GM18873 (cell line): ENCODE results near the gene OR2W3.

ENCODE experiments used
- ATAC-seq: cut with Tn5 transposase; IDR thresholded peaks from one replicate; pipeline ENCODE4 v1.9.1; 2021; ENCODE audit warnings: mild to moderate bottlenecking, moderate library complexity, moderate number of reproducible peaks; ENCODE audit not compliant: unreplicated experiment, low FRiP score

OR2W3 gene

DNA sequence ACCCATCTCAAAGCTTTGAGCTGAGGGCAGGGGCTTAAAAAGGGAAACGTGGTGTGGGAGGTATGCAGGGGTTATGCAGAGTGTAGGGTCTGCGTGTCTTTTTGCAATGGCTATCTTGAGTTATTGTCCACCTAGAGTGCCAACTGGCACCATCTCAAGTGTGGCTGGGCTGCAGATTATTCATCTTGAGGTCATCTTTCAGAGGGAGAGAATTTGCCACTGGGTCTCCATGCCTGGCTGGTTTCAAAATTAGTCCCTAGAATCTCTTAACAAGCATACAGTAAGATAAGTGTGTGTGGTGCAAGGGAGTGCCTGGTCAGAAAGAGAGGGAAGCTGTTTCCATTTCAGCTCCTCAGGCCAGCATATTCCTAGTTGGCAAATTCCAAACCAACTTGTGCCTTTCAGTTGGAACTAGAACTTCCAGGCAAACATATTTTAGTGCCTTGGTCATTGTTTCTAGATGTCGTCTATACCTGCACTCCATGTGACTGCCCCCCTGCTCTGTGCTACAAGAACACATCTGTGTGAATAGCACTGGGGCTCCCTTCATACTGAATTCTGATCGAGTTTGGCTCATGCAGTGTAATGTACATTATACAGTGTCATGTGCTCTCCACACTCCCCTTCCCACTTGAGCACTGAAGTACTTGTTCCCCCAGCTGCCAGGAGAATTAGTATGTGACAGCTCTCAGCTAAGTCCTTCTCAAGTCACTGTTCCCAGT is 19.7 kb downstream of the OR2W3 start:
- ATAC-seq, result no peak

GRCh38 chr1:247919952-247920351 is 24.6 kb downstream of the OR2W3 start, which contains the start of gene OR2T8:
Gene OR2T8 (plus strand): TSS chr1:247920252. CDS start chr1:247921018, 766 bp downstream.
- no peak for ATAC-seq

- no peak for ATAC-seq
These were observed 28.6 kb downstream of the OR2W3 start for GRCh38 chr1:247923941-247924340.

- ATAC-seq, result no peak
These were observed 29.5 kb downstream of the OR2W3 start, which contains the start of gene OR2AJ1 for GRCh38 chr1:247924868-247925267. Gene OR2AJ1 (plus strand): TSS chr1:247924889. CDS start chr1:247933769, 8,880 bp downstream.

GRCh38 chr1:247933989-247934388 is 38.6 kb downstream of the OR2W3 start:
- ATAC-seq, result no peak

DNA sequence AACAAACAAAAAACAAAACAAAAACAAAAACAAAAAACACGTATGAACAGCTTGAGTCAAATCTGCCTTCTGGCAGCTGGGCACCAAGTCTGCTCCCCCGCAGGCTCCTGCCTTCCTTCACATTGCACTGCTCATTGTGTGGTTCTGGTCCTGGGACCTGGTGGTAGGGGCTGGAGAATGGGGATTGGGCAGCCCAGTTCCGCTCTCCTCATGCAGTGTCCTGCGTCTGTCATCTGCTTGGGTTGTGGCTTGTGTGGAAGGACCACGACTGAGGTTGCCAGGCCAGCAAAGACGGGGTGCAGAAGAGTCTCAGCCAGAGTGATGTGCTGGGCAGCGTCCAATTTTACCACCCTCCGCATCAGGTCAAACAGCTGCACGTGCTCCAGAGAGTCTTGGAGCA is 40.4 kb downstream of the OR2W3 start:
- no peak for ATAC-seq

DNA sequence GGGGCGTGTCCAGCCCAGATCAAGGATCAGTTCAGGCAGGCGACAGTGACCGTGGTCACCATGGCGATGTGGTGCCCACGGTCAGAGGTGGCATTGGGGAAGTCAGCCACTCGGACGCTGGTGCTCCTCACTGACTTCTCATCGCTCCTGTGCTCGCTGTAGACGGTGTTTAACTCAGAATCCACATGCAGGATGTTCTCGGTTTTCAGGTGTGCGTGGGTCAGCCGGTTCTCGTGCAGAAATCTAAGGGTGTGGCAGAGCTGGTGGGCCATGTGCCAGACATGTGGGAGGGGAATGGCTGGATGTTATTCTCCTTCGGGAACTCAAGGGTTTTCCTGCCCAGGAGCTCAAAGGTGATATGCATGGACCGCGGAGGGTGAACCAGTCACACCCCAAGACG is 41.0 kb downstream of the OR2W3 start:
- ATAC-seq, result no peak

GRCh38 chr1:247936965-247937734 is 41.8 kb downstream of the OR2W3 start:
- ATAC-seq, result peak; percentile 99

DNA sequence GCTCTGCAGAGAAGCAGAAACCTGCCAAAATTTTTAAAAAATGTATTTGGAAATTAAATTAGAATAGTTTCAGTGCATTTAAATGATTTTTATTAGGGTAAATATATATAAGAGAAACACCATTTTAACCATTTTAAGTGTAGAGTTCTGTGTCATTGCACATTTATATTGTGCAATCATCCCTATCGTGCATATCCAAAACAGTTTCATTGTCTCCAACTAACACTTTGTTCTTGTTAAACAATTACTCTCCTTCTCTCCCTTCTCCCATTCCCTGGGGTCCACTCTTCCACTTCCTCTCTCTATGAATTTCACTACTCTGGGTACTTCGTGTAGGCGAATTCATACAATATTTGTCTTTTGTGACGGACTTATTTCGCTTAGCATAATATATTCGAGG is 47.2 kb downstream of the OR2W3 start:
- no peak for ATAC-seq
